DOHH2 (cell line): ENCODE measurements around the gene RBM5.

Experiments
- H3F3A ChIP-seq: fragments of 200-600 bp; sonication (generic), shearing (Covaris generic); 2 replicates; pipeline ENCODE4 v1.6.0; 2016; ENCODE audit warnings: antibody characterized with exemption, mild to moderate bottlenecking; ENCODE audit not compliant: control insufficient read depth, insufficient read depth
- H3K27ac ChIP-seq: fragments of 200-600 bp; sonication (generic); 2 replicates; pipeline ENCODE4 v1.5.1; 2014; ENCODE audit warnings: low read depth, mild to moderate bottlenecking, low read length, moderate library complexity
- H3K27me3 ChIP-seq: fragments of 200-600 bp; sonication (generic); 2 replicates; pipeline ENCODE4 v1.6.1; 2014; ENCODE audit warnings: mild to moderate bottlenecking, low read length, mixed read lengths; ENCODE audit not compliant: control insufficient read depth
- H3K36me3 ChIP-seq: fragments of 200-600 bp; sonication (generic); 2 replicates; pipeline ENCODE4 v1.6.1; 2014; ENCODE audit warnings: mild to moderate bottlenecking, low read length, moderate library complexity, mixed read lengths; ENCODE audit not compliant: control insufficient read depth
- H3K4me1 ChIP-seq: fragments of 200-600 bp; sonication (generic); 2 replicates; pipeline ENCODE4 v1.6.1; 2014; ENCODE audit warnings: mild to moderate bottlenecking, low read length, mixed read lengths; ENCODE audit not compliant: control insufficient read depth
- H3K4me2 ChIP-seq: fragments of 200-600 bp; sonication (generic); 2 replicates; pipeline ENCODE4 v1.6.0; 2014; ENCODE audit warnings: mild to moderate bottlenecking, low read length, moderate library complexity
- H3K4me3 ChIP-seq: fragments of 200-600 bp; sonication (generic); 2 replicates; pipeline ENCODE4 v1.5.1; 2014; ENCODE audit warnings: mild to moderate bottlenecking, low read length, mixed read lengths
- H3K79me2 ChIP-seq: fragments of 200-600 bp; sonication (generic); 2 replicates; pipeline ENCODE4 v1.6.1; 2014; ENCODE audit warnings: mild to moderate bottlenecking, low read length, mixed read lengths; ENCODE audit not compliant: control insufficient read depth
- H3K9me2 ChIP-seq: fragments of 200-600 bp; sonication (generic); replicated peaks from 2 replicates; pipeline ENCODE4 v1.6.1; 2014; ENCODE audit warnings: mild to moderate bottlenecking, low read length, mixed read lengths; ENCODE audit not compliant: control insufficient read depth
- H3K9me3 ChIP-seq: fragments of 200-600 bp; sonication (generic); 2 replicates; pipeline ENCODE4 v1.6.1; 2014; ENCODE audit warnings: antibody characterized with exemption, low read length, mixed read lengths; ENCODE audit not compliant: control insufficient read depth, insufficient read depth
- H4K20me1 ChIP-seq: fragments of 200-600 bp; sonication (generic); 2 replicates; pipeline ENCODE4 v1.6.0; 2014; ENCODE audit warnings: low read depth, mild to moderate bottlenecking, antibody characterized with exemption, low read length, moderate library complexity; ENCODE audit not compliant: control insufficient read depth, insufficient read depth
- CTCF ChIP-seq: fragments of 200-600 bp; sonication (generic); IDR thresholded peaks from one replicate; pipeline ENCODE4 v1.5.1; 2014; ENCODE audit warnings: antibody characterized with exemption, mild to moderate bottlenecking, low read depth, low read length; ENCODE audit not compliant: poor library complexity, severe bottlenecking
- EZH2phosphoT487 ChIP-seq: fragments of 200-600 bp; sonication (generic); IDR thresholded peaks from 2 replicates; pipeline ENCODE4 v1.6.1; 2017; ENCODE audit warnings: borderline replicate concordance, mild to moderate bottlenecking, antibody characterized with exemption, low read length, moderate library complexity, mixed read lengths

RBM5 gene

GRCh38 chr3:50088725-50089608 is at the start of gene RBM5:
Gene RBM5, plus strand, starts transcription at chr3:50088919. Its CDS starts 1,516 bp downstream, at chr3:50090435.
- peaks cover 53% of the 10 kb centered on the region for H3K79me2 ChIP-seq
- H3F3A ChIP-seq: peaks cover 11% of the 10 kb centered on the region
- peak within 1 kb of the TSS; percentile 85 for H3K4me2 ChIP-seq
- no peaks in the 10 kb centered on the region for H3K9me3 ChIP-seq
- peak within 1 kb of the TSS; percentile 98 for H3K4me3 ChIP-seq
- no peaks in the 10 kb centered on the region for H3K27me3 ChIP-seq
- peaks cover 17% of the 10 kb centered on the region; the same call in 1 of the 2 replicates for H4K20me1 ChIP-seq
- no peaks in the 10 kb centered on the region for H3K9me2 ChIP-seq
- peaks cover 50% of the 10 kb centered on the region for H3K36me3 ChIP-seq
- H3K27ac ChIP-seq: peak within 1 kb of the TSS; percentile 74
- TF ChIP-seq CTCF (no peak), EZH2phosphoT487 (no peak)
- peaks cover 24% of the 10 kb centered on the region for H3K4me1 ChIP-seq

DNA sequence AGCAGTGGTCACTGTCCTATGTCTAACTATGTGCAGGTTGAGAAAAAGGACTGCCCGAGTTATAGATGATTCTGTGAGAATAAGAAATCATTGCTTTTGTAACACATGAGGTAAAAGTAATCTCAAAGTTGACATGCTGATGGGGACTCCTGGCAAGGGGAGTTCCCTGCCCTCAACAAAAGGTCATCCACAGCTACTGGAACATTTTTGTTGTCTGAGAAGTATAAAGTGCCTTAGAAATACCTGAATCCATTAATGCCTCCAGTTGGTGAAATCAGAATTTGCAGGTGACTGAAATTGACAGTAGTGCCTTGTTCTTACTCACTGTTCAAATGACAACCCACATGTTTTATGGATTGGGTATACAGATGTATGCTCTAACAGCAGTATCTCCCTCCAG is 43.7 kb upstream of the RBM5 start:
- H4K20me1 ChIP-seq: no peaks in the 10 kb centered on the region
- H3K27me3 ChIP-seq: no peaks in the 10 kb centered on the region
- no peaks in the 10 kb centered on the region for H3K9me3 ChIP-seq
- no peaks in the 10 kb centered on the region for H3K4me1 ChIP-seq
- H3K27ac ChIP-seq: no peak overlapping the region
- no peak overlapping the region for H3K4me3 ChIP-seq
- H3F3A ChIP-seq: 0 out of 2 replicates have a peak, but pooled peaks cover 6% of the 10 kb centered on the region
- peaks cover 74% of the 10 kb centered on the region for H3K36me3 ChIP-seq
- H3K9me2 ChIP-seq: no peaks in the 10 kb centered on the region
- TF ChIP-seq EZH2phosphoT487: no peak
- TF ChIP-seq CTCF: no peak
- no peak overlapping the region for H3K4me2 ChIP-seq
- H3K79me2 ChIP-seq: peaks cover 70% of the 10 kb centered on the region

DNA sequence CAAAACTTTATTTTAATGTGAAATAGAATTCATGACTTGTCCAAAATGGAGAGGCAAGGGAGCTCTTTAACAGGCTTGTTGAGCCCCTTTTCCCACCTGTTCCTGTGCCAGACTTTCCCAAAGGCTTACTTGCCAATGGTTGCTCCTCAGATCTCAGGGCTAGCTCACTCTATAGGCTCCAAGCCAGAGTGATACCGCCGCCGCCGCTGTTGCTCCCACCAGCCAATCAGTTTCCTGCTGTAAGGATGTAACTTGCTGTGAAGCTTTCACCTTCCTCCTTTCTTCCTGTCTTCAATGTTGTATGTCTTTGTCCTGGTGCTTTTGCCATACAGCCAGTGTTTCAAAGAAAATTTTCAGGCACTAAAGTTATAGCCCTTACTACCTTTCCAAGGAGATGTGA is 41.3 kb upstream of the RBM5 start:
- Histone ChIP-seq H3K4me1 (no peaks in the 10 kb centered on the region), H3K9me2 (no peaks in the 10 kb centered on the region), H3F3A (peaks cover 6% of the 10 kb centered on the region; the same call in 1 of the 2 replicates), H3K9me3 (no peaks in the 10 kb centered on the region), H3K27ac (no peak overlapping the region), H3K4me3 (no peak overlapping the region), H4K20me1 (no peaks in the 10 kb centered on the region), H3K27me3 (no peaks in the 10 kb centered on the region), H3K4me2 (no peak overlapping the region), H3K36me3 (peaks cover 77% of the 10 kb centered on the region), H3K79me2 (peaks cover 59% of the 10 kb centered on the region)
- TF ChIP-seq EZH2phosphoT487: no peak
- TF ChIP-seq CTCF: no peak
